ENCODE measurements around the gene ISYNA1.

Gene ISYNA1

DNA sequence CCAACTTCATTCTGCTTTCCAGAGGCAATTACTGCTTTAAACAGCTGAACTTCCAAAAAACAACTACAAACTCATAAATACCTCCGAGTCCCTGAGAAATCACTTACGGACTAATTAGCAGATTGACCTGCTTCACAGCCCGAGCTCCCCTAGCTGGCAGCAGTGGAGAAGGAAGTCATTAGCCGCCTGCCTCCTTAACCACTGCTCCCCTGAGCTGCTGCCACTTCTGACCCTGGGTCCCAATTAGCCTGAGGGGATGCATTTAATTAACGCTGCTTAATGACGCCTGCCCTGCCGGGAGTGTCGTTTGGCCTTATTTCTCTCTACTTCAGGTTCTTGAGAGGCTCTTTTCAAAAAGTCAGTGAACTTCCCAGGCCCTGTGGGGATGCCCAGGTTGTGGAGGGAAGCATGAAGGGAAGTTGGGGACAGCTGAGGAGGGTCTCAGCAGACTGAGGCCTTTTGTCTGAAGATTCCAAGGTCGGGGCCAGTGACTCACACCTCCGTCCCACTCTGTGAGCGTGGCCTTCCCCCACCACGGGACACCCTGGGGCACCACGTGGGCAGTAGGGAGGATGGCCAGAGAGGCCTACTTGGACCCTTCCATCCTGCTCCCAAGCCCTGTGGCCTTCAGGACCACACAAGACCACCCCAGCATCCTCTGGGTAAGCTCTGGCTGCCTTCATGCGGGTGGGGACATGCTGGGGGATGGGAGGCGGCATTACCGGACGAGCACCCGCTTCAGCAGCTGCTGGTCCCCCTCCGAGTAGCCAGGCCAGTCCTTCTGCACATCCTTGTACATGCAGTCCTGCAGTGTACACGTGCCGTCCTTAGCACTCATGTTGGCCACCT, 19.8 kb upstream of the ISYNA1 start:
- TF ChIP-seq, protein P1, sequence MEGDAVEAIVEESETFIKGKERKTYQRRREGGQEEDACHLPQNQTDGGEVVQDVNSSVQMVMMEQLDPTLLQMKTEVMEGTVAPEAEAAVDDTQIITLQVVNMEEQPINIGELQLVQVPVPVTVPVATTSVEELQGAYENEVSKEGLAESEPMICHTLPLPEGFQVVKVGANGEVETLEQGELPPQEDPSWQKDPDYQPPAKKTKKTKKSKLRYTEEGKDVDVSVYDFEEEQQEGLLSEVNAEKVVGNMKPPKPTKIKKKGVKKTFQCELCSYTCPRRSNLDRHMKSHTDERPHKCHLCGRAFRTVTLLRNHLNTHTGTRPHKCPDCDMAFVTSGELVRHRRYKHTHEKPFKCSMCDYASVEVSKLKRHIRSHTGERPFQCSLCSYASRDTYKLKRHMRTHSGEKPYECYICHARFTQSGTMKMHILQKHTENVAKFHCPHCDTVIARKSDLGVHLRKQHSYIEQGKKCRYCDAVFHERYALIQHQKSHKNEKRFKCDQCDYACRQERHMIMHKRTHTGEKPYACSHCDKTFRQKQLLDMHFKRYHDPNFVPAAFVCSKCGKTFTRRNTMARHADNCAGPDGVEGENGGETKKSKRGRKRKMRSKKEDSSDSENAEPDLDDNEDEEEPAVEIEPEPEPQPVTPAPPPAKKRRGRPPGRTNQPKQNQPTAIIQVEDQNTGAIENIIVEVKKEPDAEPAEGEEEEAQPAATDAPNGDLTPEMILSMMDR (IDR thresholded peaks at IDR 0.05; ENCODE audit: low read depth, low read length, missing control alignments) = no peak
- no peak overlapping the region for H3K4me3 ChIP-seq (replicated peaks; ENCODE audit: low read depth, low read length)
- DNase-seq (ENCODE audit: extremely low read depth, low read depth) = no peak

DNA sequence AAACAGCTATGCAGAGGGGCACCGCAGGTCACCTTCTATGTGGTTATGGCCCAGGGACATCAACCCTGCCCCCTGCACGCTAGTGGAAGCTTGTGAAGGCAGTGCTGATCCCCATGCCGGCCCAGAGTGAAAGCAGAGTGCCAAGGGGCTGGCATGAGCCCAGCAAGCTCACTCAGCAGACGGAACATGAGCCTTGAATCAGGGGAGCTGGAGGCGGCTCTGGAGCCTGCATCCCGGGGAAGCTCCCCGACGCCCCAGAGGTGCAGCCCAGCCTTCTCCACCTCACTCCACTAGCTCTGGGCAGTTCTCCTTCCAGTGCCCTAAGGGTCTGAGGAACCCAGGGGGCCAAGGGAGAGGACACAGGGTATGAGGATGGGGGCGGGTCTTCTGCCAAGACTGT, 19.0 kb upstream of the ISYNA1 start:
- H3K4me3 ChIP-seq (replicated peaks; ENCODE audit: low read depth, low read length) = no peak overlapping the region
- TF ChIP-seq, protein P1 (IDR thresholded peaks at IDR 0.05; ENCODE audit: low read depth, low read length, missing control alignments) = no peak
- DNase-seq (ENCODE audit: extremely low read depth, low read depth) = no peak

DNA sequence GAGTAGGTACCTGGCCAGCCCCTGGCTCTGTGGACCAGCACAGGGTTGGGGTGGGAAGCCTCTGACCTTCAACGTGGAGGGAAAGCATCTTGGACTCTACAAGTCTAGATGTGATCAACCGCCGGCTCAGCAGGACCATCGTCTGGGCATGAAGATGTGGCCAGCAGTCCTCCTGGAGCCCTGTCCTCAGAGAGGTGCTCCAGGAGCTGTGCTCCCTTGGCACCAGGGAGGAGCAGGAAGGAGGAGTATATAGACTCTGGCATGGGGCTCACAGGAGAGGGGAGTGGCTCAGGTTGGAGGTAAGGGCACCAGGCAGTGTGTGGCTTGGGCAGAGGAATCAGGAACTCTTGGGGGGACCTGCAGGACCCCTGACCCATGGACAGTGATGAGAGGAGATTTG, 18.3 kb upstream of the ISYNA1 start:
- no peak for DNase-seq (ENCODE audit: extremely low read depth, low read depth)
- H3K4me3 ChIP-seq (replicated peaks; ENCODE audit: low read depth, low read length) = no peak overlapping the region
- TF ChIP-seq, protein P1 (IDR thresholded peaks at IDR 0.05; ENCODE audit: low read depth, low read length, missing control alignments) = no peak

DNA sequence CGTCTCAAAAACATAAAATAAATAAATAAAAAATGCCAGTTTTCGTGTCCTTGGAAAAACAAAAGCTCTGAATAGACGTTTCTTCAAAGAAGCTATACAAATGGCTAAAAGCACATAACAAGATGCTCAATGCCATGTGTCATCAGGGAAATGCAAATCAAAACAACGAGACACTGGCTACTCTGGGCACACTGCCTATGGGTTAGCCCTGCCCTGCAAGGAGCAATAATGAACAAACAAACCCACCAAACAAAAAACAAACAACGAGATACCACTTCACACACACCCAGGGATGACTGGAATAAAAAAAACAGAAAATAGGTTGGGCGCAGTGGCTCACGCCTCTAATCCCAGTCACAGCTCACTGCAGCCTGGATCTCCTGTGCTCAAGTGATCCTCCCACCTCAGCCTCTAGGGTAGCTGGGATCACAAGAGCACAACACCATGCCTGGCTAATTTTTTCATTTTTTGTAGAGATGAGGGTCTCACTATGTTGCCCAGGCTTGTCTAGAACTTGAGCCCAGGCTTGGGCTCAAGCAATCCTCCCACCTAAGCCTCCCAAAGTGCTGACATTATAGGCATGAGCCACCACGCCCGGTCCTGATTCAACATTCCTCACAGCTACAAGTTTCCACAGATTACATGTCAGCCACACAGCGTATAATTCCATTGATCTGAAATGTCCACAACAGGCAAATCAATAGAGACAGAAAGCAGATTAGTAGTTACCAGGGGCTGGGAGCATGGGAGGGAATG, 15.5 kb upstream of the ISYNA1 start:
- TF ChIP-seq, protein P1 (IDR thresholded peaks at IDR 0.05; ENCODE audit: low read depth, low read length, missing control alignments) = no peak
- DNase-seq (ENCODE audit: extremely low read depth, low read depth) = no peak
- H3K4me3 ChIP-seq (replicated peaks; ENCODE audit: low read depth, low read length) = no peak overlapping the region

DNA sequence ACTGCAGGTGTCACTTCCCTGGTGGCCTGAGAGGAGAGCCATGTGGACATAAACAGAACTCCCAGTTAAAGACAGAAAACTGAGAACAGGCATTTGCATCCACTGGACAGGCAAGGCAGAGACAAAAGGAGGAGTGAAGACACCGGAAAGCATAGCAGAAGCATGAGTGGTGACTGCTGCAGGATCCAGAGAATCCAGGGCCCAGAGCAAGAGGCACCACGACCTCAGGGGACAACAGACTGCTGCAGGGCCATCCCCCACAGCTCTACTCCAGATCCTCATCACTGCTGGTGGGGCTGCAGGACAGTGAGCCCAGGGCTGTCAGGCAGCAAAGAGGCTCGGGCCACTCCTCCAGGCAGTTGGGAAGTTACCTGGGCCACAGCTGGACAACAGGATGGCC, 14.5 kb upstream of the ISYNA1 start:
- TF ChIP-seq, protein P1 (IDR thresholded peaks at IDR 0.05; ENCODE audit: low read depth, low read length, missing control alignments) = no peak
- no peak overlapping the region for H3K4me3 ChIP-seq (replicated peaks; ENCODE audit: low read depth, low read length)
- no peak for DNase-seq (ENCODE audit: extremely low read depth, low read depth)

DNA sequence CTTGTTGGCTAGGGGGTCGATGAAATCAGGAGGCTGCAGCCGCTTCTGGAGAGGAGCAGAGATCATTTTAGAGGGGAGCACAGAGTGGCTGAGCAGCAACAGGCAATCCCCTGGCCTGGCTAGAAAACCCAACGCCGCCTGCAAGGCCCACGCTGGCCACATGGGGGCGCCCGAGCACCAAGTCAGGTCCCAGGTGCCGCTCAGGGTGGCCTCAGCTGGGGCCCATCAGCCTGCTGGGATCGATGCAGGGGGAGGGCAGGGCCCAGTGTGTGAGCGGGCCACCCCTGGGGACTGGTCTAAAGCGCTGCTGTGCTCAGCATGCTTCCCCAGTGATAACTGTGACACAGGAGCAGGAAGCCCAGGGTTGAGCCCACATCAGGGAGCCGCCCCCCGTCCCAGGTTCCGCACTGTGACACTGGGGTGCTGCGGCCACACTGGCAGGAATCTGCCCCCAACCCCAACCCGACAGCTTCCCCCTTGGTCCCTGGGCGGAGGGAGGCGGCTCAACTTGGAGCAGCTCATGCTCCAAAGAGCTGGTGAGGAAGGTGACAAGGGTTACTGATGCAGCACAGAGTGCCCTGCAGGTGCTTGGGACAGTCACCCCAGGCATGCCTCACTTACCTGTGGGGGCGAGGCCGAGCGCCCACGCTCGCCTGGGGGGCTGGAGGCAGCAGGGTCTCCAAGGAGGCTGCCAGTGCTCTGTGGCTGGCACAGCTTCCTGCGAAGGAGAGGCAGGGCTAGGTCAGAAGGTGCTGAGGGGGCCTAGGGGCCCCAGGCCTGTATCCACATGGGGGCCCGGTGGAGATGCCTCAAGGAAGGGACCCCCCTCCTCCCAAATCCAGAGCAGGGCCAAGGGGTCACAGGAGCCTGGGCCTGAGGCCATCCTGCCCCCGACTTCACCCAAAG, 13.3 kb upstream of the ISYNA1 start:
- H3K4me3 ChIP-seq (replicated peaks; ENCODE audit: low read depth, low read length) = no peak overlapping the region
- no peak for DNase-seq (ENCODE audit: extremely low read depth, low read depth)
- TF ChIP-seq, protein P1 (IDR thresholded peaks at IDR 0.05; ENCODE audit: low read depth, low read length, missing control alignments) = peak; percentile 97

Measured in HFF-Myc (cell line).